RWPE2 (cell line): Measurements from ENCODE around the gene ACIN1.

Experiments
- ATAC-seq: fragments of 200-7000 bp; cut with Tn5 transposase; 3 replicates; pipeline ENCODE4 v1.9.1; 2021; ENCODE audit warnings: low read depth
- DNase-seq: peaks from one replicate; pipeline ENCODE4 v3.0.0-alpha.2; 2020; ENCODE audit warnings: low spot score
- H3K27ac ChIP-seq: fragments of 450-650 bp; 2 replicates; pipeline ENCODE4 v1.5.1; 2017; ENCODE audit warnings: mild to moderate bottlenecking; ENCODE audit not compliant: poor library complexity, severe bottlenecking
- H3K27me3 ChIP-seq: fragments of 250-450 bp; sonication (Bioruptor Pico); 2 replicates; pipeline ENCODE4 v1.5.1; 2021; ENCODE audit warnings: mild to moderate bottlenecking, moderate library complexity; ENCODE audit not compliant: insufficient read depth, poor library complexity, severe bottlenecking
- H3K36me3 ChIP-seq: fragments of 250-450 bp; sonication (Bioruptor Pico); 2 replicates; pipeline ENCODE4 v1.5.1; 2020; ENCODE audit warnings: low read depth, mild to moderate bottlenecking, moderate library complexity
- H3K4me1 ChIP-seq: fragments of 250-450 bp; sonication (Bioruptor Pico); 2 replicates; pipeline ENCODE4 v1.5.1; 2021; ENCODE audit warnings: mild to moderate bottlenecking, moderate library complexity; ENCODE audit not compliant: insufficient read depth, poor library complexity, severe bottlenecking
- H3K4me3 ChIP-seq: fragments of 250-450 bp; sonication (Bioruptor Pico); 2 replicates; pipeline ENCODE4 v1.5.1; 2021; ENCODE audit warnings: mild to moderate bottlenecking, moderate library complexity; ENCODE audit not compliant: severe bottlenecking
- H3K9me3 ChIP-seq: fragments of 250-450 bp; sonication (Bioruptor Pico); 2 replicates; pipeline ENCODE4 v1.5.1; 2021; ENCODE audit warnings: mild to moderate bottlenecking, moderate library complexity; ENCODE audit not compliant: severe bottlenecking
- TF ChIP-seq, protein P1 (sequence below): fragments of 450-650 bp; IDR thresholded peaks from one replicate; pipeline ENCODE4 v1.5.1; 2017; ENCODE audit warnings: mild to moderate bottlenecking, moderate library complexity; ENCODE audit not compliant: poor library complexity, severe bottlenecking

Gene ACIN1

DNA sequence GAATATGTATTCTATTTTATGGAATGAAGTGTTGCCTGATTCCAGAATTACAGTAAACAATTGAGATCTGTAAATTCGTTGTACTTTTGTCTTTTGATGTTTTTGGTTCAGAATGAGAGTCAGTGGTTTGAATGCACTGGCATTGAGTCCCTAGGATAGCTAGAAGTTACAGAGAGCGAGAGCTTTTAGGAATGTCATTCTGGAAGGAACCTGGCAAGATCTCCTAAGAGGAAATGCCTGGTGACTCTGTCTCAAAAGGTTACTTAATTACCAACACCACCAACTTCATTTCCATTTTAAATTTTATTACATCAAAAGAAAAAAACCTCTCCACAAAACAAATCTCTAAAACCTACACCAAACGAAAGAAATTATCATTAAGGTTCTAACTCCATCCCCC, 30.1 kb upstream of the ACIN1 start:
- Histone ChIP-seq H3K4me3 (no peak overlapping the region), H3K4me1 (peaks cover 2% of the 10 kb centered on the region), H3K27ac (no peak overlapping the region), H3K27me3 (no peaks in the 10 kb centered on the region), H3K9me3 (no peaks in the 10 kb centered on the region), H3K36me3 (no peaks in the 10 kb centered on the region)
- DNase-seq (no peak), ATAC-seq (no peak)
- TF ChIP-seq, protein P1, sequence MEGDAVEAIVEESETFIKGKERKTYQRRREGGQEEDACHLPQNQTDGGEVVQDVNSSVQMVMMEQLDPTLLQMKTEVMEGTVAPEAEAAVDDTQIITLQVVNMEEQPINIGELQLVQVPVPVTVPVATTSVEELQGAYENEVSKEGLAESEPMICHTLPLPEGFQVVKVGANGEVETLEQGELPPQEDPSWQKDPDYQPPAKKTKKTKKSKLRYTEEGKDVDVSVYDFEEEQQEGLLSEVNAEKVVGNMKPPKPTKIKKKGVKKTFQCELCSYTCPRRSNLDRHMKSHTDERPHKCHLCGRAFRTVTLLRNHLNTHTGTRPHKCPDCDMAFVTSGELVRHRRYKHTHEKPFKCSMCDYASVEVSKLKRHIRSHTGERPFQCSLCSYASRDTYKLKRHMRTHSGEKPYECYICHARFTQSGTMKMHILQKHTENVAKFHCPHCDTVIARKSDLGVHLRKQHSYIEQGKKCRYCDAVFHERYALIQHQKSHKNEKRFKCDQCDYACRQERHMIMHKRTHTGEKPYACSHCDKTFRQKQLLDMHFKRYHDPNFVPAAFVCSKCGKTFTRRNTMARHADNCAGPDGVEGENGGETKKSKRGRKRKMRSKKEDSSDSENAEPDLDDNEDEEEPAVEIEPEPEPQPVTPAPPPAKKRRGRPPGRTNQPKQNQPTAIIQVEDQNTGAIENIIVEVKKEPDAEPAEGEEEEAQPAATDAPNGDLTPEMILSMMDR = no peak

DNA sequence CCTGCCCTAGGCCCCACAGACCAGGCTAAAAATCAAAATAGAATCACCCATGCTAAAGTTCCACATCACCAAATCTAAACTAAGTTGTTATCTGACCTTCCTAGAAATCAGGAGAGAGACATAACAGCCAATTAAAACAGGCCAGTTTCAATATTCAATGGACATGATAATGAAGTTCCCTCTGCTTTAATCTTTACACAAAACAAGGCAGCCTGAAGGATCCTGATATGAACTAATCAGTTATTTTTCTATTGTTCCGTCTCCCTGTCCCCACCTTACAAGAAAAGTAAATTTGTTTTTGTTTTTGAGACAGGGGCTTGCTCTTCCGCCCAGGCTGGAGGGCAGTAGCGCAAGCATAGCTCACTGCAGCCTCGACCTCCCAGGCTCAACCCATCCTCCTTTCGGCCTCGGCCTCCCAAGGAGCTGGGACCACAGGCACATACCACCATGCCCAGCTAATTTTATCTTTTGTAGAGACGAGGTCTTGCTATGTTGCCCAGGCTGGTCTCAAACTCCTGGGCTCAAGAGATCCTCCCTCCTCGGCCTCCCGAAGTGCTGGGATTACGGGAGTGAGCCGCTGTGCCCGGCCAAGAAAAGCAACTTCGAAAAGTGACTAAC, 29.5 kb upstream of the ACIN1 start:
- Histone ChIP-seq H3K4me3 (no peak overlapping the region), H3K36me3 (no peaks in the 10 kb centered on the region), H3K9me3 (no peaks in the 10 kb centered on the region), H3K27ac (no peak overlapping the region), H3K27me3 (no peaks in the 10 kb centered on the region), H3K4me1 (peaks cover 2% of the 10 kb centered on the region)
- DNase-seq = no peak
- TF ChIP-seq, protein P1 = no peak
- no peak for ATAC-seq

DNA sequence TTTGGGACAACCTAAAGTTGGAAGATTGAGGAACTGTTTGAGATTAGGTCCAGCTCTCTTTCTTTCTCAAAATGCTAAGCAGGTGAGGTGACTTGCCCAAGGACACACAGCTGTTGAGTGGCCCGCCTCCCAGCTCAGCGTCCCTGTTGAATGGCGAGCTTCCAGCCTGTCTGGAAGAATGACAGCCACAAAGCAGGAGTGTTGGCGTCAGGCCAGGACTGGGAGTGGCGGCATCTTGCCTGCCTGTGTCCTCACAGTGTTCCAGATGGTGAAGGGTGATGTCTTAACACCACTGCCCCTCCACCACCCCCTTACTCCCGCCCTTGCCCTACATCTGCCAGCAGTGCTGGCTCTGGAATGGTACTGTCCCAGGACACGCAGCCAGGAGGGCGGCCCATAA, 28.5 kb upstream of the ACIN1 start:
- Histone ChIP-seq H3K36me3 (no peaks in the 10 kb centered on the region), H3K27me3 (no peaks in the 10 kb centered on the region), H3K4me1 (peaks cover 2% of the 10 kb centered on the region), H3K27ac (no peak overlapping the region), H3K4me3 (no peak overlapping the region), H3K9me3 (no peaks in the 10 kb centered on the region)
- no peak for DNase-seq
- TF ChIP-seq, protein P1 = no peak
- ATAC-seq = 0 out of 3 replicates have a peak, but pooled peaks have one; percentile 6

DNA sequence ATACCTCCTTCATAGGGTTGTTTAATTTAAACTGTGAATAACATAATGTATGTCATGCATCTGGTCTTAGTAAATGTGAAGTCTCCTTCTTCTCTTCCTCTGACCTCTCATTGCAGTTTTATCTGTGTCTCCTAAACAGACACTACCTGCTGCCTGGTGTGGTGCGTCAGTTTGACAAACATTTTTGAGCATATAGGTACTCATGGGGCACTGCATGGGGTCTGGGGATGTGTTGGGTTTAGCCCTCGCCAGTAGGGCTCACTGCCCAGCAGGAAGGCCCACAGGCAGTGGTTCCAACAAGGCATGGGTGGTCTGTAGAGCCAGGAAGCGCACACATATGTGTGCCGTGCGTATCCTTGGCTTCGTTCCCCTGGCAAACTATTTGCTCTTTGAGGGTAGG, 27.1 kb upstream of the ACIN1 start:
- TF ChIP-seq, protein P1 = no peak
- Histone ChIP-seq H3K27me3 (no peaks in the 10 kb centered on the region), H3K4me3 (no peak overlapping the region), H3K9me3 (no peaks in the 10 kb centered on the region), H3K4me1 (peaks cover 2% of the 10 kb centered on the region), H3K36me3 (no peaks in the 10 kb centered on the region), H3K27ac (no peak overlapping the region)
- no peak for DNase-seq
- no peak for ATAC-seq

DNA sequence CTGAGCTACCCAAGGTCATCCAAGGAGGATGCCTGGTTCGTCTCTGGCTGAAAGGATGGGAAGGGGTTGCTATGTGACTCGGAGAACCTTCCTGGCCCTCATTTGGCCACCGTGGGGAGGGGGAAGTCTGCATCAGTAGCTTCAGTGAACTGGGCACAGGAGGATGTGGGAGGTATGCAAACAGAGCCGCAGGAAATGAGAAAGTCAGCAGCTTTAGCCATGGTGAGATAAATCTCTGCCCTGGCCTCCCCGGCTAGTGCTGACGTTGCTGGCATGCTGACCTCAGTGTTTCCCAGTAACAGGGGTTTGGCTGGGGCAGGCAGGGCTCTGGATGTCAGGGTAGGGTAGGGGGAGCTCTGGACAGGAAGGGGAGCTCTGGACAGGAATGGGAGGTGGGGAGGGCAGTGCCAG, 26.4 kb upstream of the ACIN1 start:
- DNase-seq (no peak), ATAC-seq (no peak)
- no peak overlapping the region for H3K27ac ChIP-seq
- no peak overlapping the region for H3K4me3 ChIP-seq
- no peaks in the 10 kb centered on the region for H3K27me3 ChIP-seq
- TF ChIP-seq, protein P1 = no peak
- H3K4me1 ChIP-seq = peaks cover 6% of the 10 kb centered on the region
- H3K9me3 ChIP-seq = no peaks in the 10 kb centered on the region
- no peaks in the 10 kb centered on the region for H3K36me3 ChIP-seq
